K562 (cell line): Measurements from ENCODE around the gene ARF1. TPM values are rescaled to one million over a fixed set of nuclear protein-coding genes. Genes with fewer than 3 reads are reported as not detected.
A peak's percentile ranks its signal among the peaks of the same experiment; 100 is the strongest.

Experiments
- CEBPB ChIP-seq: fragments of 450-650 bp; IDR thresholded peaks from 2 replicates; pipeline ENCODE4 v1.6.1; 2016; ENCODE audit warnings: missing genetic modification characterization, missing compliant biosample characterization
- ERF ChIP-seq: fragments of 450-650 bp; formaldehyde crosslinking; IDR thresholded peaks from 2 replicates; pipeline ENCODE4 v1.4.0; 2020; ENCODE audit warnings: mild to moderate bottlenecking, mixed read lengths
- GATA2 ChIP-seq: sonication (generic); formaldehyde crosslinking; IDR thresholded peaks from 2 replicates; pipeline ENCODE4 v1.4.0; 2020; ENCODE audit warnings: mild to moderate bottlenecking, missing genetic modification reagents
- LCOR ChIP-seq: sonication (generic); formaldehyde crosslinking; IDR thresholded peaks from 2 replicates; pipeline ENCODE4 v1.8.0; 2022; ENCODE audit warnings: mild to moderate bottlenecking, missing genetic modification reagents
- MTA3 ChIP-seq: fragments of 450-650 bp; formaldehyde crosslinking; IDR thresholded peaks from 2 replicates; pipeline ENCODE4 v1.6.1; 2017; ENCODE audit warnings: mild to moderate bottlenecking, borderline replicate concordance
- MYNN ChIP-seq, 2 experiments: sonication (generic); formaldehyde crosslinking in 1 of 2; IDR thresholded peaks; 2 replicates each; pipeline versions ENCODE4 v1.5.0 to v1.6.1; 2016 to 2020; ENCODE audit warnings: antibody characterized with exemption in 1 of 2, missing genetic modification reagents in 1 of 2
- PURB ChIP-seq: sonication (generic); formaldehyde crosslinking; IDR thresholded peaks from 2 replicates; pipeline ENCODE4 v1.9.0; 2021; ENCODE audit warnings: low read depth, mild to moderate bottlenecking, missing genetic modification reagents
- RBFOX2 ChIP-seq: fragments of 200-400 bp; formaldehyde crosslinking; IDR thresholded peaks from 2 replicates; pipeline ENCODE4 v1.6.1; 2017; ENCODE audit warnings: low read depth, mild to moderate bottlenecking, low read length, moderate library complexity
- RNF2 ChIP-seq: sonication (generic); IDR thresholded peaks from 2 replicates; pipeline ENCODE4 v1.6.1; 2016
- SAFB ChIP-seq: fragments of 200-400 bp; formaldehyde crosslinking; IDR thresholded peaks from 2 replicates; pipeline ENCODE4 v1.6.1; 2017; ENCODE audit warnings: low read depth, low read length, borderline replicate concordance
- TCF7 ChIP-seq: sonication (generic); IDR thresholded peaks from 2 replicates; pipeline ENCODE4 v1.6.1; 2016; ENCODE audit warnings: antibody characterized with exemption, borderline replicate concordance
- YY1 ChIP-seq, 3 experiments: IDR thresholded peaks; 2 replicates each; pipeline ENCODE4 v1.6.1; 2011; ENCODE audit warnings: low read length in 2 of 3, mild to moderate bottlenecking in 2 of 3, moderate library complexity in 2 of 3, borderline replicate concordance in 1 of 3, control low read depth in 1 of 3, low read depth in 1 of 3; ENCODE audit not compliant: insufficient read depth in 3 of 3, insufficient replicate concordance in 2 of 3, control insufficient read depth in 1 of 3, insufficient read length in 1 of 3; ENCODE audit errors: extremely low read depth in 1 of 3
- ZNF449 ChIP-seq: fragments of 250-450 bp; sonication (Bioruptor Pico); IDR thresholded peaks from 2 replicates; pipeline ENCODE4 v1.8.0; 2022; ENCODE audit warnings: moderate library complexity, mild to moderate bottlenecking, inconsistent platforms
- ZNF76 ChIP-seq: fragments of 250-450 bp; sonication (Bioruptor Pico); IDR thresholded peaks from 2 replicates; pipeline ENCODE4 v1.4.0; 2020; ENCODE audit warnings: mild to moderate bottlenecking, moderate library complexity, borderline replicate concordance
- polyA plus RNA-seq, 8 experiments: library from polyadenylated mRNA; depleted of rRNA in 4 of 8; stranded (reverse) in 5 of 8; unstranded in 3 of 8; fragments of >200 nt; fragmentation: Nextera tagmentation in 2 of 8; fragmentation: Illumina TruSeq in 1 of 8; extraction: Ambion mirVana in 2 of 8; extraction: Trizol in 1 of 8; gene quantifications; 2 replicates each; pipeline versions ENCODE4 v1.2.1 to v1.2.3, GENCODE V29; 2011 to 2014; ENCODE audit warnings: inconsistent platforms in 1 of 8, missing spikeins in 1 of 8
- total RNA-seq, 7 experiments: library from RNA; depleted of rRNA in 6 of 7; stranded (reverse); fragments of >200 nt in 6 of 7; fragmentation: Illumina TruSeq in 2 of 7; extraction: Trizol in 2 of 7; gene quantifications; 2 replicates each; pipeline versions ENCODE4 v1.2.1 to v1.2.3, GENCODE V29; 2011 to 2021; ENCODE audit warnings: low replicate concordance in 1 of 7
- TF ChIP-seq, protein P1 (sequence below): fragments of 450-650 bp; IDR thresholded peaks from 2 replicates; pipeline ENCODE4 v1.6.1; 2018; ENCODE audit not compliant: partially characterized antibody
- TF ChIP-seq, protein P2 (sequence below): fragments of 200-800 bp; sonication (Bioruptor generic); IDR thresholded peaks from 2 replicates; pipeline ENCODE4 v1.6.1; 2016; ENCODE audit warnings: missing genetic modification characterization, missing compliant biosample characterization

The ARF1 gene
- total and polyA plus RNA-seq, 9 of the 15 experiments (the other 6 are each of a cell fraction or from before 2014, with no cell fraction given): 69.8 to 593 (median 325) TPM

- TF ChIP-seq, protein P1, sequence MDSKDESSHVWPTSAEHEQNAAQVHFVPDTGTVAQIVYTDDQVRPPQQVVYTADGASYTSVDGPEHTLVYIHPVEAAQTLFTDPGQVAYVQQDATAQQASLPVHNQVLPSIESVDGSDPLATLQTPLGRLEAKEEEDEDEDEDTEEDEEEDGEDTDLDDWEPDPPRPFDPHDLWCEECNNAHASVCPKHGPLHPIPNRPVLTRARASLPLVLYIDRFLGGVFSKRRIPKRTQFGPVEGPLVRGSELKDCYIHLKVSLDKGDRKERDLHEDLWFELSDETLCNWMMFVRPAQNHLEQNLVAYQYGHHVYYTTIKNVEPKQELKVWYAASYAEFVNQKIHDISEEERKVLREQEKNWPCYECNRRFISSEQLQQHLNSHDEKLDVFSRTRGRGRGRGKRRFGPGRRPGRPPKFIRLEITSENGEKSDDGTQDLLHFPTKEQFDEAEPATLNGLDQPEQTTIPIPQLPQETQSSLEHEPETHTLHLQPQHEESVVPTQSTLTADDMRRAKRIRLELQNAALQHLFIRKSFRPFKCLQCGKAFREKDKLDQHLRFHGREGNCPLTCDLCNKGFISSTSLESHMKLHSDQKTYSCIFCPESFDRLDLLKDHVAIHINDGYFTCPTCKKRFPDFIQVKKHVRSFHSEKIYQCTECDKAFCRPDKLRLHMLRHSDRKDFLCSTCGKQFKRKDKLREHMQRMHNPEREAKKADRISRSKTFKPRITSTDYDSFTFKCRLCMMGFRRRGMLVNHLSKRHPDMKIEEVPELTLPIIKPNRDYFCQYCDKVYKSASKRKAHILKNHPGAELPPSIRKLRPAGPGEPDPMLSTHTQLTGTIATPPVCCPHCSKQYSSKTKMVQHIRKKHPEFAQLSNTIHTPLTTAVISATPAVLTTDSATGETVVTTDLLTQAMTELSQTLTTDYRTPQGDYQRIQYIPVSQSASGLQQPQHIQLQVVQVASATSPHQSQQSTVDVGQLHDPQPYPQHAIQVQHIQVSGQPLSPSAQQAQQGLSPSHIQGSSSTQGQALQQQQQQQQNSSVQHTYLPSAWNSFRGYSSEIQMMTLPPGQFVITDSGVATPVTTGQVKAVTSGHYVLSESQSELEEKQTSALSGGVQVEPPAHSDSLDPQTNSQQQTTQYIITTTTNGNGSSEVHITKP: peak; percentile 4
- no peak for TF ChIP-seq ERF (CRISPR knock-in tag)
- peak; percentile 56; the same call in 1 of the 2 replicates for TF ChIP-seq GATA2 (CRISPR knock-in tag)
- no peak for TF ChIP-seq SAFB
- TF ChIP-seq MYNN (IDR thresholded peaks at IDR 0.05): no peak; the same call in 1 of the 2 replicates
- TF ChIP-seq MYNN (CRISPR knock-in tag; IDR thresholded peaks at IDR 0.05): no peak
- no peak for TF ChIP-seq RNF2
- TF ChIP-seq LCOR (CRISPR knock-in tag): peak; percentile 62; the same call in 1 of the 2 replicates
- TF ChIP-seq MTA3: no peak
- TF ChIP-seq ZNF76 (CRISPR knock-in tag): no peak
- TF ChIP-seq PURB (CRISPR knock-in tag): no peak
- no peak for TF ChIP-seq YY1 (IDR thresholded peaks at IDR 0.05; ENCODE audit: borderline replicate concordance in 1 of 3, control insufficient read depth in 1 of 3, extremely low read depth in 1 of 3, insufficient read depth in 3 of 3, insufficient read length in 1 of 3, insufficient replicate concordance in 2 of 3, low read depth in 1 of 3, low read length in 2 of 3)
- TF ChIP-seq RBFOX2: no peak
- TF ChIP-seq, protein P2, sequence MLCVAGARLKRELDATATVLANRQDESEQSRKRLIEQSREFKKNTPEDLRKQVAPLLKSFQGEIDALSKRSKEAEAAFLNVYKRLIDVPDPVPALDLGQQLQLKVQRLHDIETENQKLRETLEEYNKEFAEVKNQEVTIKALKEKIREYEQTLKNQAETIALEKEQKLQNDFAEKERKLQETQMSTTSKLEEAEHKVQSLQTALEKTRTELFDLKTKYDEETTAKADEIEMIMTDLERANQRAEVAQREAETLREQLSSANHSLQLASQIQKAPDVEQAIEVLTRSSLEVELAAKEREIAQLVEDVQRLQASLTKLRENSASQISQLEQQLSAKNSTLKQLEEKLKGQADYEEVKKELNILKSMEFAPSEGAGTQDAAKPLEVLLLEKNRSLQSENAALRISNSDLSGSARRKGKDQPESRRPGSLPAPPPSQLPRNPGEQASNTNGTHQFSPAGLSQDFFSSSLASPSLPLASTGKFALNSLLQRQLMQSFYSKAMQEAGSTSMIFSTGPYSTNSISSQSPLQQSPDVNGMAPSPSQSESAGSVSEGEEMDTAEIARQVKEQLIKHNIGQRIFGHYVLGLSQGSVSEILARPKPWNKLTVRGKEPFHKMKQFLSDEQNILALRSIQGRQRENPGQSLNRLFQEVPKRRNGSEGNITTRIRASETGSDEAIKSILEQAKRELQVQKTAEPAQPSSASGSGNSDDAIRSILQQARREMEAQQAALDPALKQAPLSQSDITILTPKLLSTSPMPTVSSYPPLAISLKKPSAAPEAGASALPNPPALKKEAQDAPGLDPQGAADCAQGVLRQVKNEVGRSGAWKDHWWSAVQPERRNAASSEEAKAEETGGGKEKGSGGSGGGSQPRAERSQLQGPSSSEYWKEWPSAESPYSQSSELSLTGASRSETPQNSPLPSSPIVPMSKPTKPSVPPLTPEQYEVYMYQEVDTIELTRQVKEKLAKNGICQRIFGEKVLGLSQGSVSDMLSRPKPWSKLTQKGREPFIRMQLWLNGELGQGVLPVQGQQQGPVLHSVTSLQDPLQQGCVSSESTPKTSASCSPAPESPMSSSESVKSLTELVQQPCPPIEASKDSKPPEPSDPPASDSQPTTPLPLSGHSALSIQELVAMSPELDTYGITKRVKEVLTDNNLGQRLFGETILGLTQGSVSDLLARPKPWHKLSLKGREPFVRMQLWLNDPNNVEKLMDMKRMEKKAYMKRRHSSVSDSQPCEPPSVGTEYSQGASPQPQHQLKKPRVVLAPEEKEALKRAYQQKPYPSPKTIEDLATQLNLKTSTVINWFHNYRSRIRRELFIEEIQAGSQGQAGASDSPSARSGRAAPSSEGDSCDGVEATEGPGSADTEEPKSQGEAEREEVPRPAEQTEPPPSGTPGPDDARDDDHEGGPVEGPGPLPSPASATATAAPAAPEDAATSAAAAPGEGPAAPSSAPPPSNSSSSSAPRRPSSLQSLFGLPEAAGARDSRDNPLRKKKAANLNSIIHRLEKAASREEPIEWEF (CRISPR knock-in tag): no peak
- TF ChIP-seq TCF7: 0 out of 2 replicates have a peak, but pooled peaks have one; percentile 48
- no peak for TF ChIP-seq ZNF449
- peak; percentile 63 for TF ChIP-seq CEBPB (tag)
These were observed 2.9 kb downstream of the ARF1 start (continued) for GRCh38 chr1:228085287-228085951.
